Activated T-cell treated with anti-CD3 and anti-CD28 coated beads, Interleukin-2, amount 50 U/mL, for 48 hours (primary cell): ENCODE measurements around the gene PI16.

Experiments used
- DNase-seq, 2 experiments: peaks; one replicate each; pipeline ENCODE4 v3.0.0-alpha.2; 2020

Gene PI16

DNA sequence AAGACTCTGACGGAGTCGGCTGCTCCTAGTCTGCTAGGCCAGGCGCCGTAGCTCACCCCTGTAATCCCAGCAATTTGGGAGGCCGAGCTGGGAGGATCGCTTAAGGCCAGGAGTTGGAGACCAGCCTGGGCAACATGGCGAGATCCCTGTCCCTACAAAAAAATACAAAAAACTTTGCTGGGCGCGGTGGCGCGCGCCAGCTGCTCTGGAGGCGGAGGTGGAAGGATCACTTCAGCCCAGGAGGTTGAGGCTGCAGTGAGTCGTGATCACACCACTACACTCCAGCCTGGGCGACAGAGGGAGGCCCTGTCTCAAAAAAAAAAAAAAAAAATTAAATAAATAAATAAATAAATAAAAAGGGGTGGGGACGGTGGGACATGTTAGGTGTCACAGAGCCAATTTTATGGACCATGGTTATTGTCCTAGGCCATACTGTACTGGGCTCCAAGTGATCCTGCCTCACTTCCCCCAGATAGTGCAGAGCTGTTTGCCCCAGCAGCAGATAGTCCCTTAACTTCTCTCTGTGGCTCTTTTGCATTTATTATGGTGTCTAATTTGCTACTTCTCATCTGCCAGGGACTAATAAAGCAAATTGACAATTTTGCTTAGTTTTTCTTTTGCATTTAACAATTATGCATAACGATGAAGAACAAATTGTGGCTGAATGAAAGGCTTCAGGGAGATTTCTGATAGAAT is 5.2 kb downstream of the PI16 start:
- DNase-seq, result no peak

DNA sequence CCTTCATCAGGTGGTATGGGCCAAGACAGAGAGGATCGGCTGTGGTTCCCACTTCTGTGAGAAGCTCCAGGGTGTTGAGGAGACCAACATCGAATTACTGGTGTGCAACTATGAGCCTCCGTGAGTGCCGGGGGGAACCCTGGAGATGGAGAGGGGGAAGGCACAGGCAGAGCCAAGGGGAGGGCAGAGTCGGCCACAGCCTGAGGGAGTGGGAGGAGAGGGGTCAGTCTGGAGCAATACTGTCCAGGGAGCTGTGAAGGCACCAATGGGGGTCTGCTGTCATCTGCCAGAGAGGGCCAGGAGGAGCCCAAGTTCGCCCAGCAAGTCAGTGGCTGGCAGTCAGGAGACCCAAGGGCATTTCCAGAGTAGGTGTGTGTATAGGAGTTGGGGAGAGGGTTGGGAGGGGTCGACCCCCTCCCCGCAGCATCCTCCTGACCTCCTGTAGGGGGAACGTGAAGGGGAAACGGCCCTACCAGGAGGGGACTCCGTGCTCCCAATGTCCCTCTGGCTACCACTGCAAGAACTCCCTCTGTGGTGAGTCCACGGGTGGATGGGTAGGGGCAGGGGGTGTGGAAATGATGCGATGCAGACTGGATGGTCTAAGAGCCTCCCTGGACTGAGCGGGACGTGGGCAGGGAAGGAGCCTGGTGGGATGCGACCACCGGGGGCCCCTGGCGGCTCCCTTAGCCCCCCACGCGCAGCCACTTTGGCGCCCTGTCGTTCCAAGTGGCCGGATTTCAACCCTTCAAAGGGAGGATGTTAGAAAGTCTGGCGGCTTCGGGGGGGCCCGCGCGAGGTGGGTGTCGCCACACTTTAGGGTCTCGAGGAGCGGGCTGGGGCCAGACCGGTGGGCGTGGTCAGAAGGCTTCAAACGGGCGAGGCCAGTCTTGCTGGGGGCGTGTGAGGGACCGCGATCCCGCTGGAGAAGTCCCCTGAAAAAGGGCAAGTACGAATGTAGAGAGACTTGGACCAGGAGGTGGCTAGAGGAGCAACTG is 7.2 kb downstream of the PI16 start:
- DNase-seq, result no peak

DNA sequence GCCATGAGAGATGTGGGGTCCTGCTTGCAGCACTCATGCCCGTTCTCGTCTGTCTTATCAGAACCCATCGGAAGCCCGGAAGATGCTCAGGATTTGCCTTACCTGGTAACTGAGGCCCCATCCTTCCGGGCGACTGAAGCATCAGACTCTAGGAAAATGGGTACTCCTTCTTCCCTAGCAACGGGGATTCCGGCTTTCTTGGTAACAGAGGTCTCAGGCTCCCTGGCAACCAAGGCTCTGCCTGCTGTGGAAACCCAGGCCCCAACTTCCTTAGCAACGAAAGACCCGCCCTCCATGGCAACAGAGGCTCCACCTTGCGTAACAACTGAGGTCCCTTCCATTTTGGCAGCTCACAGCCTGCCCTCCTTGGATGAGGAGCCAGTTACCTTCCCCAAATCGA is 8.3 kb downstream of the PI16 start:
- peak; percentile 84 for DNase-seq

- no peak for DNase-seq
These were observed 9.1 kb downstream of the PI16 start for GRCh38 chr6:36963451-36964290.

DNA sequence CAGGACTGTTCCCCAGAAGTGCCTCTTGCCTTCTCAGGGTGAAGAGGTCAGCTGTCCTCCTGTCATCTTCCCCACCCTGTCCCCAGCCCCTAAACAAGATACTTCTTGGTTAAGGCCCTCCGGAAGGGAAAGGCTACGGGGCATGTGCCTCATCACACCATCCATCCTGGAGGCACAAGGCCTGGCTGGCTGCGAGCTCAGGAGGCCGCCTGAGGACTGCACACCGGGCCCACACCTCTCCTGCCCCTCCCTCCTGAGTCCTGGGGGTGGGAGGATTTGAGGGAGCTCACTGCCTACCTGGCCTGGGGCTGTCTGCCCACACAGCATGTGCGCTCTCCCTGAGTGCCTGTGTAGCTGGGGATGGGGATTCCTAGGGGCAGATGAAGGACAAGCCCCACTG is 9.8 kb downstream of the PI16 start:
- DNase-seq, result no peak

DNA sequence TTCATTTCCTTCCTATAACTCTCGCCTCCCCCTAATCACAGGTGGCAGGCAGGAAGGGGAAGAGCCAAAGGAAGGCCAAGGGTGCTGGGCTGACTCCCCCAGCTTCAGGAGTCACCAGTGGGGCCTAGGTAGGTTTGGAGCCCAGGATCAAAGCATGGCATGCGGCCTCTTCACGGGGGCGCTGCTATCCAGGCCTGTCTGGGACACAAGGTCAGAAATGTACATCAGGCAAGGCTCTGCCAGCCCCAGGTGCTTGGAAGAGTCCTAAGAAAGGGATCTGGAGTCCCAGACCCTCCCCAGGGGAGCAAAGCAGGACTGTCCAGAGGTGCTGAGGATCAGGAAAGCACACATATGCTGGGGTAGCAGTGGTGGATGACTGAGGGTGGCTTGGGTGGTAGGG is 10.4 kb downstream of the PI16 start:
- DNase-seq, result no peak

- no peak for DNase-seq
These were observed 12.8 kb downstream of the PI16 start for GRCh38 chr6:36967301-36967700.

GRCh38 chr6:36967757-36968156 is 13.2 kb downstream of the PI16 start:
- DNase-seq, result no peak

DNA sequence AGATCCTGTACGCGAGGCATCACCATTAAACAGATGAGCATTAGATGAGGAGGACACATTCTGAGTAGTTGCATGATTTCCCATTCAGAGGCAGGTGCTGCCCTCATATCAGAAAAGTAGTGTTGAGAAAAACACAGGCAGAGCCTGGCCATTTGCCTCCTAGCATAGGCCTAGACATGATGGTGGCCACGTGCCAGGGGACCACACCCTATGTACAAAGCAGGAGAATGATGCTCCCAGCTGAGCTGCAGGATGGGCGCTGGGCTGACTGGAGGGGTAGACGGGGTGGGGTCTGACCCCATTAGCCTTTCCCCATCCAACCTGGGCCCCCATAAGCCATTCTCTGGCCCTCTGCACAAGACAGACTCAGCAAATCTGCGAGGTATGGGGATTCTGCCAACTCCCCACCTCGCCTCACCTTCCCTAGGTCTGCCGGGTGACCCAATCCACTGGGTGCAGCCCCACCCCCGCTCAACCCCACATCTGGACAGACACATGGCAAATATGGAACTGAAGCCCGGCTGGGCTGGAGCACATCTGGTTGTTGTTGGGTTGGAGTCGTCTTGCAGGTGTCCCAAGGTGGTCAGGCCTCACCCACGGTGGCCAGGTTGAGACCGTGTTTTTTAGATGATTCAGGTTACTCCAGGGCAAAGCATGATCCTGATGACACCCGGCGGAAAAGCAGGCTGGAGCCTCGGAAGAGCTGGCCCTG is 13.9 kb downstream of the PI16 start:
- DNase-seq, result no peak

DNA sequence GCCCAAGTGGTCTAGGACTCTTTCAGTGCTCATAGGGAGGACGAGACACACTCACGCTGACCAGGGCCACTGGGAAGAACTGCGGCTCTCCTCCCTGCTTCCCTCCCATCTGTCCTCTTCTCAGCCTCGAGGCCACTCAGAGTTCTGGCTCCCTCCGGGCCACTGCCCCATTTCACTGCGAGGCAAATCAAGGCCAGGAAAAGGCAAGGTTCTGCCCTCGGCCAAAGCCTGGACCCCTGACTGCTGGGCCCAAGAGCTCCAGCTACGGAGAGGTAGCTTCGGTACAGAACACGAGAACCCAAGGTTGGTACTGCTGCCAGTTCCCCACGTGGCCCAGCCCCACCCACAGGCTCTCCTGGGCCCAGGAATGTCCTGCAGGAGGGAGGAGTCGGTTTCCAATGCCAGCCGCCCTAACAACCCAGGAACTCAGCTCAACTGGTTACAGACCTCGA is 14.7 kb downstream of the PI16 start:
- DNase-seq, result no peak

GRCh38 chr6:36969988-36970891 is 15.7 kb downstream of the PI16 start:
- DNase-seq, result no peak

DNA sequence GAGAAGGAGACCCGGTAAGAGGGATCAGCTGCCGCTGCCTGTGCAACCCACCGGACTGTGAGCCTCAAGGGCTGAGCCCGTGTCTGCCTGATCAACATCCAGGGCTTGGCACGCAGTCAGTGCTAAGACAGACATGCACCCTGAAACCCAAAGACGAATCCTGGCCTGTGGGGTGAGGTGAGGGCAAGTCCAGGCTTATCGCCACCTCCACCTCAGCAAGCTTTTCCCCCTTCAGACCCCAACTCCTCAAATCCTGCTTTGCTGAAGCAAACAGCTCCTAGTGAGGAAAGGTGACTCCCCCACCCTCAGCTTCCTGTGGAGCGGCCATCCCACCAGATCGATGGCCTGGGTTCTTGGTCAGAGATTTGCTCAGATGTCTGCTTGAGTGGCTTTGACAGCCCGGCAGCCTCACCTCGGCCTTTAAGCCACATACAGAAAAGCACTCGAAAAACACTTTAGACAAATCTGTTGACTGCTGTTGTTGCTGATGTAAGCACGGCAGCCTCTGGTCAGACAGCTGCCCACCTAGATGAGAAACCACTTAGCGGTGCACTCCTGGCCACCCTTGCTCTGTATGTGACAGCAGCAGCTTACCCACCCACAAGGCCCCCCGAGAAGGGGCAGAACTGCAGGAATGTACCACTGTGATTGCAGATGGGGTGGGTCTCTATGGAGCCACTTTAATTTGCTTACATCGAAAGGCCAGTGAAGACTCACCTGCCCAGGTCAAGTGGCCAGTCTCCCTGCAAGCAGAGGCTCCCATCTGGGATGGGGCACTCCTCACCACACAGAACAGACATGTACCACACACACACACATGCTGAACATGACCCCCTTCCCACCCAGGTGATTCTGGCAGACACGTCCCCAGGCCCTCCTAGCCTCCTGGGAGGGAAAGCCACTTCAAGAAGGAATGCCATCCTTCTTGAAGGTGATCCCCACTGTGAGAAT is 16.6 kb downstream of the PI16 start:
- no peak for DNase-seq

DNA sequence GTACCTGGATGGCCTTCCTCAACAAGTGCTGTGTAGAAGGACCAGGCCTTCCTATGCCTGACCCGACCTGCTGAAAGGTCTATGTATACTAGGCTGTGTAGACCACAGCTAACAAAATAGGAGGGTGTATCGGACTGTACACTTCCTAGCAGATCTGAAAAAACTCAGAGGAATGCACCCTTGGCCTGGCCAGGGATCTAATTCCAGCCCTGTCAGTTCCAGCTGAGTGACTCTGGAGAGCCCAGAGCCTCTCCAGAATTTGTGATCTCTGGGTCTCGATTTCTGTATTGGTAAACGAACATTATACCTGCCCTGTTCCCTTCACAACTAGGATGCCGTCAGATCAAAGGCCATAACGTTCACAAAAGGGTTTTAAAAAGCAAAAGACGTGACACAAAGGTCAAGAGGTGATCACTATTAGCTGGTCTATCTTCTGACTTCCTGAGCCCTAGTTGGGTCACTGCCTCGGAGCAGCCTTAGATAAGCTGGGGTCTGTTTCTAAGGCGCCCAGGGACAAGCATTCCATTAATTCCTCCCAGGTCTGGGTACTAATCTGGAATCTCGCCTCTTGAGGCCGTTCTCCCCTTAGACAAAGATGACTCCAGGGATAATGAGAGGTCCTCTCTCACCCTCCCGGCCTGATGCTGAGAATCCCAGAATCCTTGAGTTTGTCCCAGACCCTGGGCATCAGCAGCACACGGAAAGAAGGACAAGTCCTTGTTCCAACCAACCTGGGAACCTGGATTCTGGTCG is 17.6 kb downstream of the PI16 start:
- no peak for DNase-seq

- no peak for DNase-seq
These were observed 18.7 kb downstream of the PI16 start for GRCh38 chr6:36973190-36973589.

- no peak for DNase-seq
These were observed 19.1 kb downstream of the PI16 start for GRCh38 chr6:36973647-36974046.

DNA sequence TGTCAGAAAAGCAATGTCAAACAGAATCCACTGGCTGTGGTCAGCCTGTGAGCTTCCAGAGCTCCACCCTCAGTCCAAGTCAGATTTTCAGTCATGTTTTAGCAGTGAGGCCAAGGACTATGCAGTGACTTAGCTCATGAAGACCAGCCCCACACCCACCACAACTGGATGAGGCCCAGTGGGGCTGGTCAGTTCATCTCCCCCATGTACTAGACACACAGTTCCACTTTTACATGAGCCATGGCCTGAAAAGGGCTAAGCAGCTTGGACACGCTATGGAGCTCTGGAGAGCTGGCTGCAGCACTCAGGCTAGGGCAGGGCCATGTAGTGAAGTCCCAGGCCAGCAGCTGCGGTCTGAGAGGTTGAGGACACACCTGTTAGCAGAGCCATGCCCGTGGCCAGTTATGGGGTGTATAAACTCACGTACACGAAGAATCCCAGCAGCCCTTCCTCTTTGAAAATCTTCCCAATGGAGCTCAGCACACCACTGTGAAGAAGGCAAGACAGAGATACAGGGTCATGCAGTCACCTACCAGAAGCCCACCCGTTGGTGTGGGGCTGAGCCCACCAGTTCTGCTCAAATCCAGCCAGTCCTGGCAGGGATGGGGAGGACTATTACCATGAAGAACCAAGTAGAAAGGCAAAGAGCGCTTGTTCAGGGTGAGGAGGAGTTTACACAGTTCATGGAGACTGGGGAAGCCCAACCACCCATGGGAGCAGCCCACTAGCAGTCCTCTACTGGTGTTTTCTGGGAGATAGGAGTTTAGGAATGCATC is 20.9 kb downstream of the PI16 start:
- DNase-seq, result no peak

- DNase-seq, result no peak
These were observed 21.4 kb downstream of the PI16 start for GRCh38 chr6:36976007-36976264.

- no peak for DNase-seq
These were observed 22.0 kb downstream of the PI16 start for GRCh38 chr6:36976509-36976908.

DNA sequence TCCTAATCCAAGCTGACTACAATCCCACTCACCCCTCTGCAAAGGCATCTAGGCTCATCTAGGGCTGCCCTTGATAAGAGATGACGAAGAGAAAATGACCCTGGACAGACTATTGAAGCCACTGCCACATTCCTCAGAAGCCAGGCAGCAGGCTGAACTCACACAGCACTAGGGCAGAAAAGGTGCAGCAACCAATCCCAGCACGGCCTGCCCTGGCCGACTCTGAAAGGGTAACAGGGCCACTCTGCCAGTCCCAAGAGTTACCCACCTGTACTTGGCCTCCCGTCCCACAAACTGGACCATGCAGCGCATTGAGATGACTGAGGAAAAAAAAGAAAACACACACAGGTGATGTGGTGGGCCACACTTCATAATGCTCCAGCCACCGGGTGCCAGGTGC is 22.4 kb downstream of the PI16 start:
- no peak for DNase-seq
